ENCODE data around the gene PDAP1. TPM values are rescaled to one million over a fixed set of nuclear protein-coding genes. Genes with fewer than 3 reads are reported as not detected.

PDAP1 gene
- total and polyA plus RNA-seq, 2 of the 8 experiments (the other 6 are each of a cell fraction or from before 2014, with no cell fraction given) = 26.6 to 169 TPM

GRCh38 chr7:99407872-99408378 is 472 bp downstream of the PDAP1 start (continued):
- TF ChIP-seq HDAC6 (IDR thresholded peaks at IDR 0.05; ENCODE audit: low read depth, low read length) = no peak
- TF ChIP-seq EGR1 (IDR thresholded peaks at IDR 0.05; ENCODE audit: borderline replicate concordance, low read depth, low read length) = no peak
- TF ChIP-seq POLR2A (IDR thresholded peaks at IDR 0.05; ENCODE audit: control extremely low read depth in 1 of 2, low read depth in 2 of 2, low read length in 2 of 2) = no peak; a peak in 1 of 3 replicates
- no peak for TF ChIP-seq ATF3 (IDR thresholded peaks at IDR 0.05; ENCODE audit: insufficient read depth, low read depth, low read length)
- TF ChIP-seq SAP30 (IDR thresholded peaks at IDR 0.05; ENCODE audit: insufficient read depth, insufficient replicate concordance, low read length) = no peak
- no peak for TF ChIP-seq SRF (IDR thresholded peaks at IDR 0.05; ENCODE audit: low read depth, low read length)
